H1 (cell line): ENCODE measurements around the gene PHLDB3. TPM values are rescaled to one million over a fixed set of nuclear protein-coding genes. Genes with fewer than 3 reads are reported as not detected.

Source experiments
- CTCF ChIA-PET: fragments of 300-600 bp; sonication (Branson Sonifier 250); formaldehyde crosslinking; loops from one replicate; lab custom pipeline; 2021; ENCODE audit not compliant: partially characterized antibody; lab: Charles Lee
- POLR2A ChIA-PET: fragments of 300-600 bp; sonication (Branson Sonifier 250); formaldehyde crosslinking; loops from one replicate; lab custom pipeline; 2021; ENCODE audit warnings: inconsistent platforms; ENCODE audit not compliant: partially characterized antibody; lab: Charles Lee
- DNase-seq, 2 experiments: peaks; one replicate each; pipeline versions ENCODE4 v3.0.0 to v3.0.0-alpha.2; 2010 to 2022; ENCODE audit warnings: low spot score in 2 of 2, low read depth in 1 of 2, mixed read lengths in 1 of 2
- FAIRE-seq: peaks from 2 replicates; lab custom pipeline; 2011; peaks lifted over from hg19 to GRCh38; lab: Jason Lieb, UNC
- H2AFZ ChIP-seq: 2 replicates; pipeline ENCODE4 v1.8.1; 2012; ENCODE audit warnings: low read length, inconsistent platforms
- H2AK5ac ChIP-seq: 2 replicates; pipeline ENCODE4 v1.6.1; 2013; ENCODE audit warnings: low read depth, low read length
- H2BK120ac ChIP-seq: replicated peaks from 2 replicates; pipeline ENCODE3; 2013; ENCODE audit warnings: low read depth, low read length, inconsistent platforms
- H2BK12ac ChIP-seq: 2 replicates; pipeline ENCODE4 v1.6.1; 2013; ENCODE audit warnings: low read depth, low read length
- H2BK15ac ChIP-seq: 2 replicates; pipeline ENCODE4 v1.6.1; 2013; ENCODE audit warnings: low read length
- H2BK20ac ChIP-seq: 2 replicates; pipeline ENCODE4 v1.6.1; 2013; ENCODE audit warnings: low read length
- H2BK5ac ChIP-seq: 2 replicates; pipeline ENCODE4 v1.6.1; 2013; ENCODE audit warnings: low read depth, low read length
- H3K14ac ChIP-seq: 2 replicates; pipeline ENCODE4 v1.6.1; 2013; ENCODE audit warnings: inconsistent platforms; ENCODE audit not compliant: insufficient read length
- H3K18ac ChIP-seq: 2 replicates; pipeline ENCODE4 v1.6.1; 2013; ENCODE audit warnings: low read length; ENCODE audit errors: extremely low read depth
- H3K23ac ChIP-seq: 2 replicates; pipeline ENCODE4 v1.6.1; 2013; ENCODE audit warnings: inconsistent platforms; ENCODE audit not compliant: insufficient read length
- H3K23me2 ChIP-seq: 2 replicates; pipeline ENCODE4 v1.6.1; 2013; ENCODE audit warnings: low read depth, low read length
- H3K27ac ChIP-seq: 2 replicates; pipeline ENCODE4 v1.6.1; 2011; ENCODE audit warnings: low read depth, low read length, inconsistent platforms
- H3K27me3 ChIP-seq, 4 experiments: replicated peaks in 1 of 4; 1 replicate in 1 of 4; 2 replicates in 3 of 4; pipeline versions ENCODE4 v1.6.1 to v1.8.1; 2011 to 2013; ENCODE audit warnings: low read length in 3 of 4, mild to moderate bottlenecking in 3 of 4, inconsistent platforms in 2 of 4, mixed read lengths in 2 of 4, moderate library complexity in 1 of 4; ENCODE audit not compliant: control insufficient read depth in 3 of 4, insufficient read depth in 3 of 4; ENCODE audit errors: extremely low read depth in 1 of 4
- H3K36me3 ChIP-seq, 4 experiments: 2 replicates each; pipeline versions ENCODE4 v1.6.1 to v1.8.1; 2011 to 2013; ENCODE audit warnings: mild to moderate bottlenecking in 4 of 4, low read length in 3 of 4, moderate library complexity in 2 of 4, control low read depth in 1 of 4, inconsistent platforms in 1 of 4; ENCODE audit not compliant: insufficient read depth in 4 of 4, control insufficient read depth in 2 of 4
- H3K4ac ChIP-seq: replicated peaks from 2 replicates; pipeline ENCODE3; 2013; ENCODE audit warnings: low read length, low read depth, mixed read lengths, inconsistent platforms; ENCODE audit not compliant: insufficient read length
- H3K4me1 ChIP-seq, 4 experiments: replicated peaks in 1 of 4; 1 replicate in 1 of 4; 2 replicates in 3 of 4; pipeline versions ENCODE4 v1.6.1 to v1.8.1; 2011 to 2013; ENCODE audit warnings: low read length in 3 of 4, inconsistent platforms in 2 of 4, mixed read lengths in 1 of 4; ENCODE audit not compliant: insufficient read depth in 4 of 4, control insufficient read depth in 3 of 4
- H3K4me2 ChIP-seq, 2 experiments: 2 replicates each; pipeline versions ENCODE4 v1.6.1 to v1.8.1; 2011 to 2013; ENCODE audit warnings: low read depth in 2 of 2, low read length in 2 of 2, control low read depth in 1 of 2, inconsistent platforms in 1 of 2, mild to moderate bottlenecking in 1 of 2; ENCODE audit not compliant: insufficient read depth in 1 of 2
- H3K4me3 ChIP-seq, 4 experiments: fragments of 200-600, 300-600 bp in 1 of 4; sonication (generic), shearing (Covaris generic), sonication (Bioruptor Twin) in 1 of 4; 2 replicates each; pipeline versions ENCODE4 v1.5.1 to v1.8.1; 2011 to 2016; ENCODE audit warnings: low read length in 4 of 4, low read depth in 3 of 4, control low read depth in 2 of 4, inconsistent platforms in 2 of 4, mild to moderate bottlenecking in 2 of 4, mixed read lengths in 1 of 4, moderate library complexity in 1 of 4; ENCODE audit not compliant: insufficient read depth in 2 of 4; ENCODE audit errors: extremely low read depth in 1 of 4
- H3K56ac ChIP-seq: replicated peaks from 2 replicates; pipeline ENCODE3; 2013; ENCODE audit warnings: low read depth, mild to moderate bottlenecking, mixed read lengths, low read length, inconsistent platforms; ENCODE audit not compliant: insufficient read length
- H3K79me1 ChIP-seq: 2 replicates; pipeline ENCODE4 v1.6.1; 2013; ENCODE audit warnings: low read depth, low read length, control low read depth
- H3K79me2 ChIP-seq, 2 experiments: 2 replicates each; pipeline versions ENCODE4 v1.6.1 to v1.8.1; 2012 to 2013; ENCODE audit warnings: low read length in 2 of 2, mild to moderate bottlenecking in 2 of 2, inconsistent platforms in 1 of 2; ENCODE audit not compliant: insufficient read depth in 2 of 2, control insufficient read depth in 1 of 2
- H3K9ac ChIP-seq, 4 experiments: replicated peaks in 1 of 4; 1 replicate in 1 of 4; 2 replicates in 3 of 4; pipeline versions ENCODE4 v1.6.1 to v1.8.1; 2011 to 2013; ENCODE audit warnings: low read depth in 3 of 4, low read length in 3 of 4, control low read depth in 2 of 4, mild to moderate bottlenecking in 2 of 4, moderate library complexity in 2 of 4, inconsistent platforms in 1 of 4; ENCODE audit errors: extremely low read depth in 1 of 4
- H3K9me3 ChIP-seq, 2 experiments: 2 replicates each; pipeline versions ENCODE4 v1.6.1 to v1.8.1; 2012 to 2013; ENCODE audit warnings: mild to moderate bottlenecking in 2 of 2, moderate library complexity in 2 of 2, control low read depth in 1 of 2, inconsistent platforms in 1 of 2, low read depth in 1 of 2, low read length in 1 of 2, mixed read lengths in 1 of 2; ENCODE audit not compliant: insufficient read depth in 2 of 2
- H4K20me1 ChIP-seq, 2 experiments: replicated peaks in 1 of 2; 2 replicates each; pipeline versions ENCODE3 to v1.8.1; 2011 to 2013; ENCODE audit warnings: inconsistent platforms in 2 of 2, low read length in 2 of 2, mild to moderate bottlenecking in 1 of 2; ENCODE audit not compliant: insufficient read depth in 2 of 2, control insufficient read depth in 1 of 2
- H4K5ac ChIP-seq: 2 replicates; pipeline ENCODE4 v1.6.1; 2013; ENCODE audit warnings: low read length, low read depth, mixed read lengths, inconsistent platforms; ENCODE audit not compliant: insufficient read length
- H4K8ac ChIP-seq: 2 replicates; pipeline ENCODE4 v1.8.0; 2013; ENCODE audit warnings: mild to moderate bottlenecking, moderate library complexity, low read length, inconsistent platforms; ENCODE audit not compliant: insufficient read depth; ENCODE audit errors: extremely low read depth
- H4K91ac ChIP-seq: replicated peaks from 2 replicates; pipeline ENCODE3; 2013; ENCODE audit warnings: low read length, mixed read lengths, inconsistent platforms; ENCODE audit not compliant: insufficient read length
- CTCF ChIP-seq, 3 experiments: IDR thresholded peaks; 1 replicate in 2 of 3; 2 replicates in 1 of 3; pipeline versions ENCODE4 v1.5.1 to v1.6.1; 2011; ENCODE audit warnings: low read length in 3 of 3, mild to moderate bottlenecking in 3 of 3, inconsistent platforms in 2 of 3, low read depth in 1 of 3, moderate library complexity in 1 of 3; ENCODE audit not compliant: insufficient read depth in 1 of 3; ENCODE audit errors: control extremely low read depth in 1 of 3
- RAD21 ChIP-seq, 2 experiments: IDR thresholded peaks in 1 of 2; conservative IDR thresholded peaks in 1 of 2; 2 replicates each; pipeline ENCODE4 v1.6.1; 2011; ENCODE audit warnings: low read depth in 2 of 2, low read length in 2 of 2, improper control_type of control experiment in 1 of 2, inconsistent platforms in 1 of 2, mild to moderate bottlenecking in 1 of 2, moderate library complexity in 1 of 2
- SP1 ChIP-seq: IDR thresholded peaks from 2 replicates; pipeline ENCODE4 v1.6.1; 2011; ENCODE audit warnings: low read depth, low read length
- WGBS, 2 experiments: shearing (Covaris generic) in 1 of 2; methylation state at CpG; one replicate each; pipeline versions ENCODE4 v1.1.6 to v1.1.7; 2013 to 2015; ENCODE audit warnings: low lambda C conversion rate in 2 of 2, mixed read lengths in 2 of 2, inconsistent platforms in 1 of 2, low coverage in 1 of 2, missing lambda C conversion rate in 1 of 2; ENCODE audit not compliant: insufficient replicate concordance in 2 of 2, insufficient coverage in 1 of 2, insufficient read length in 1 of 2; ENCODE audit errors: extremely low coverage in 1 of 2, missing lambda C conversion rate in 1 of 2; 5-methylcytosine and 5-hydroxymethylcytosine counted together
- polyA plus RNA-seq, 7 experiments: library from polyadenylated mRNA; depleted of rRNA in 3 of 7; stranded (reverse) in 5 of 7; unstranded in 2 of 7; fragments of >200 nt in 5 of 7; fragments of 200-250 nt in 2 of 7; gene quantifications; 1 replicate in 5 of 7; 2 replicates in 1 of 7; 4 replicates in 1 of 7; pipeline versions ENCODE4 v1.2.1 to v1.2.3, GENCODE V29; 2011 to 2013; ENCODE audit warnings: missing spikeins in 2 of 7, mixed read lengths in 2 of 7
- total RNA-seq: library from RNA; stranded (reverse); fragmentation: NEBNext Ultra II Directional; extraction: Animal tissue kit (Norgen Biotek cat#: 25700); gene quantifications from 2 replicates; pipeline ENCODE4 v1.2.1, GENCODE V29; 2021

PHLDB3 gene
- total and polyA plus RNA-seq, 2 of the 8 experiments (the other 6 are each of a cell fraction or from before 2014, with no cell fraction given): 4.0 to 8.5 TPM

- Histone ChIP-seq H3K4me1 (no peaks in the 10 kb centered on the region), H3K4me2 (no peak overlapping the region), H3K4ac (no peak overlapping the region), H3K27me3 (no peaks in the 10 kb centered on the region), H2BK20ac (no peak overlapping the region), H3K9ac (no peak overlapping the region), H4K20me1 (peaks cover 0 to 1% of the 10 kb centered on the region in 2 experiments), H2AFZ (no peak overlapping the region), H3K23ac (no peak overlapping the region), H3K56ac (no peak overlapping the region), H3K4me3 (no peak overlapping the region), H3K23me2 (no peaks in the 10 kb centered on the region), H4K91ac (no peak overlapping the region), H4K8ac (no peak overlapping the region), H3K9me3 (no peaks in the 10 kb centered on the region), H2BK12ac (no peak overlapping the region), H2AK5ac (no peak overlapping the region), H3K79me1 (no peaks in the 10 kb centered on the region), H2BK15ac (no peak overlapping the region), H2BK120ac (no peak overlapping the region), H3K79me2 (no peaks in the 10 kb centered on the region), H4K5ac (no peak overlapping the region), H3K14ac (no peak overlapping the region), H3K27ac (no peak overlapping the region), H3K36me3 (no peaks in the 10 kb centered on the region), H3K18ac (no peak overlapping the region), H2BK5ac (no peak overlapping the region)
- peak; percentile 74 to 91 (median 76) for TF ChIP-seq CTCF (IDR thresholded peaks at IDR 0.05; ENCODE audit: control extremely low read depth in 1 of 3, insufficient read depth in 1 of 3, low read depth in 1 of 3, low read length in 3 of 3)
- TF ChIP-seq RAD21 (IDR thresholded peaks at IDR 0.05 in 1 of 2, conservative IDR thresholded peaks at IDR 0.05 in 1 of 2; ENCODE audit: low read depth in 2 of 2, low read length in 2 of 2): peak; percentile 94 to 97
- no peak for TF ChIP-seq SP1
- peak; percentile 84 for FAIRE-seq
- POLR2A ChIA-PET: interaction anchor here (0.9 to 1.9 kb wide), 4 partner anchors 56 to 87 kb away, joined by 3 to 15 read pairs (median 4); no protein-coding TSS in a partner anchor
- WGBS, 2 experiments: 59% methylated on average over 9 of the region's 10 CpGs; no CpG with 5 or more reads in 1 of the 2 experiments
- DNase-seq: peak; percentile 66 to 90
- CTCF ChIA-PET: interaction anchor here (0.6 to 10.0 kb wide), 35 partner anchors 9 to 290 kb away, joined by 3 to 192 read pairs (median 6); partner anchors contain the start of genes LYPD3, PHLDB3, XRCC1 and ZNF575
These were observed 15.0 kb upstream of the PHLDB3 start for GRCh38 chr19:43519436-43520088.
